Muscle of leg (tissue), 16 donors: ENCODE measurements around the gene RIN1. TPM values are rescaled to one million over a fixed set of nuclear protein-coding genes. Genes with fewer than 3 reads are reported as not detected.
"Not testable (repeated sequence)": the region's sequence is repeated elsewhere in the genome, so short reads cannot be mapped to it uniquely, and the experiment has no call there.

ENCODE experiments used
- DNase-seq: peaks from one replicate; pipeline ENCODE4 v3.0.0; 2013
- H3K27ac ChIP-seq: one replicate; pipeline ENCODE4 v1.5.1; 2013; ENCODE audit warnings: mild to moderate bottlenecking, low read length, control low read depth
- H3K27me3 ChIP-seq: one replicate; pipeline ENCODE4 v1.6.1; 2013; ENCODE audit warnings: low read length; ENCODE audit not compliant: control insufficient read depth, insufficient read depth
- H3K36me3 ChIP-seq: one replicate; pipeline ENCODE4 v1.6.1; 2013; ENCODE audit warnings: low read length; ENCODE audit not compliant: control insufficient read depth, insufficient read depth
- H3K4me1 ChIP-seq: one replicate; pipeline ENCODE4 v1.6.1; 2013; ENCODE audit warnings: low read length; ENCODE audit not compliant: control insufficient read depth, insufficient read depth
- H3K4me3 ChIP-seq: one replicate; pipeline ENCODE4 v1.5.1; 2013; ENCODE audit warnings: low read length, control low read depth
- H3K9me3 ChIP-seq: replicated peaks from 2 replicates; pipeline ENCODE4 v1.6.1; 2013; ENCODE audit warnings: low read depth, low read length; ENCODE audit not compliant: control insufficient read depth
- WGBS: methylation state at CpG from one replicate; pipeline ENCODE4 v1.1.5; 2013; ENCODE audit warnings: missing lambda C conversion rate; ENCODE audit not compliant: insufficient coverage; 5-methylcytosine and 5-hydroxymethylcytosine counted together
- long read RNA-seq, 11 donors: transcript quantifications; one replicate each; lab custom pipeline, GENCODE V29; 2026
- polyA plus RNA-seq, 8 donors: library from polyadenylated mRNA; unstranded; fragments of 120-200 nt; gene quantifications; one replicate each; pipeline versions ENCODE4 v1.2.1 to v1.2.3, GENCODE V29; 2013; ENCODE audit warnings: inconsistent platforms in 1 of 8, low replicate concordance in 1 of 8; ENCODE audit not compliant: insufficient read length in 8 of 8, insufficient read depth in 1 of 8
- total RNA-seq: library from RNA; stranded (reverse); fragments of 120-200 nt; gene quantifications from one replicate; pipeline ENCODE4 v1.2.4, GENCODE V29; 2013

The RIN1 gene, protein sequence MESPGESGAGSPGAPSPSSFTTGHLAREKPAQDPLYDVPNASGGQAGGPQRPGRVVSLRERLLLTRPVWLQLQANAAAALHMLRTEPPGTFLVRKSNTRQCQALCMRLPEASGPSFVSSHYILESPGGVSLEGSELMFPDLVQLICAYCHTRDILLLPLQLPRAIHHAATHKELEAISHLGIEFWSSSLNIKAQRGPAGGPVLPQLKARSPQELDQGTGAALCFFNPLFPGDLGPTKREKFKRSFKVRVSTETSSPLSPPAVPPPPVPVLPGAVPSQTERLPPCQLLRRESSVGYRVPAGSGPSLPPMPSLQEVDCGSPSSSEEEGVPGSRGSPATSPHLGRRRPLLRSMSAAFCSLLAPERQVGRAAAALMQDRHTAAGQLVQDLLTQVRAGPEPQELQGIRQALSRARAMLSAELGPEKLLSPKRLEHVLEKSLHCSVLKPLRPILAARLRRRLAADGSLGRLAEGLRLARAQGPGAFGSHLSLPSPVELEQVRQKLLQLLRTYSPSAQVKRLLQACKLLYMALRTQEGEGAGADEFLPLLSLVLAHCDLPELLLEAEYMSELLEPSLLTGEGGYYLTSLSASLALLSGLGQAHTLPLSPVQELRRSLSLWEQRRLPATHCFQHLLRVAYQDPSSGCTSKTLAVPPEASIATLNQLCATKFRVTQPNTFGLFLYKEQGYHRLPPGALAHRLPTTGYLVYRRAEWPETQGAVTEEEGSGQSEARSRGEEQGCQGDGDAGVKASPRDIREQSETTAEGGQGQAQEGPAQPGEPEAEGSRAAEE
- 6.0 TPM for total RNA-seq
- 1 to 10 TPM; 5.3 to 9.6 (median 7.7) TPM for polyA plus RNA-seq
- long read RNA-seq, donor 1, partial matches to known transcripts = 0 of 1 reads
- long read RNA-seq, donor 1, other reads (novel, unspliced or antisense) = 0 of 1 reads
- long read RNA-seq, donor 2 = 0 reads
- long read RNA-seq, donor 3, partial matches to known transcripts = 0 of 3 reads
- long read RNA-seq, donor 3, other reads (novel, unspliced or antisense) = 0 of 3 reads
- long read RNA-seq, donor 4, partial matches to known transcripts = 0 of 1 reads
- long read RNA-seq, donor 4, other reads (novel, unspliced or antisense) = 0 of 1 reads
- long read RNA-seq, donor 5, partial matches to known transcripts = 0 of 1 reads
- long read RNA-seq, donor 5, other reads (novel, unspliced or antisense) = 0 of 1 reads
- long read RNA-seq, donor 6, partial matches to known transcripts = 0 of 2 reads
- long read RNA-seq, donor 6, other reads (novel, unspliced or antisense) = 0 of 2 reads
- long read RNA-seq, donor 7 = 0 reads
- long read RNA-seq, donor 8, partial matches to known transcripts = 0 of 1 reads
- long read RNA-seq, donor 8, other reads (novel, unspliced or antisense) = 0 of 1 reads
- long read RNA-seq, donor 9, partial matches to known transcripts = 0 of 1 reads
- long read RNA-seq, donor 9, other reads (novel, unspliced or antisense) = 0 of 1 reads
- long read RNA-seq, donor 10, partial matches to known transcripts = 0 of 1 reads
- long read RNA-seq, donor 10, other reads (novel, unspliced or antisense) = 0 of 1 reads
- long read RNA-seq, donor 11 = 0 reads

DNA sequence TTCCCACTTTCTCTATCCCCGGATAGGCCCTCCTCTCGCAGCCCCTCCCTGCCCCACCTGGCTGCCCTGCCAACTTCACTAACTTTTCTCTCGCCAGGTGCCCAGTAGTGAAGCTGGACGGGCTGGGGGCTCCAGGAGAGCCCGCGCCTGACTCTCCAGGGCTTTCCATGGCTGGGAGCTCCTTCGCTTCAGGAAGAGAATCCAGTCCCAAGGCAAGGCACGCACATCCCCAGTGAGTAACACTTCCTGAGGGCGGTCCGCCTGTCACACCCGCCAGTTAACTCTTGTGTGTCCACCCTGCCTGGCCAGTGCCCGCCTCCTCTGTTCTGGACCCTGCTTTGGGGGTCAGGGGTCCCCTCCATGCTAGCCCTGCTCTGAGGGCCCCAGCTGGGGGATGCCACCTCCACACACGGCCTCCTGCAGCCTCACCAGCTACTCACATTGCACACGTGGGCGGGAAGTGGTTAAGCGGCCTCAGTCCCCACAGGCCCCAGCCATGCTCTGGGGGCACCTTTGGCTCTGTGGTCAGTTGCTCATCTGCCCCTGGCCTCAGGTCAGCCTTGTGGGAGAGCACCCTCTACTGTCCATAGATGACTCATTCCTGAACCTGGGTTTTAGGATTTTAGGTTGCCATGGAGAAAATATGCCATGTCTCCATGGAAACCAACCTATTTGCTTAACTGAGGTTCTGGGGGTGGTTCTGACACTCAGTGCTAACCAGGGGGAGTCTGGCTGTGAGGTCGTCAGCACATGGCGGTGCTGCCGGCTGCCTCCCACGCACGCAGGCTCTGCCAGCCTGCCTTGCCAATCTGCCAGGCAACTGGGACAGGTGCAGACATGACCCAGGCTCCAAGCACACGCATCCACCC is at the start of gene RIN1:
RIN1 (minus strand) TSS at position 201 of the 869 bp plus-strand sequence; CDS start at position 169, 32 bp downstream.
- Histone ChIP-seq H3K9me3 (no peaks in the 10 kb centered on the region), H3K36me3 (peaks cover 61% of the 10 kb centered on the region), H3K27ac (peak within 1 kb of the TSS; percentile 86), H3K4me1 (peaks cover 37% of the 10 kb centered on the region), H3K27me3 (no peaks in the 10 kb centered on the region), H3K4me3 (peak within 1 kb of the TSS; percentile 40)
- DNase-seq = peak; percentile 86
- 7% methylated on average over 20 of the region's 22 CpGs for whole genome bisulfite sequencing

DNA sequence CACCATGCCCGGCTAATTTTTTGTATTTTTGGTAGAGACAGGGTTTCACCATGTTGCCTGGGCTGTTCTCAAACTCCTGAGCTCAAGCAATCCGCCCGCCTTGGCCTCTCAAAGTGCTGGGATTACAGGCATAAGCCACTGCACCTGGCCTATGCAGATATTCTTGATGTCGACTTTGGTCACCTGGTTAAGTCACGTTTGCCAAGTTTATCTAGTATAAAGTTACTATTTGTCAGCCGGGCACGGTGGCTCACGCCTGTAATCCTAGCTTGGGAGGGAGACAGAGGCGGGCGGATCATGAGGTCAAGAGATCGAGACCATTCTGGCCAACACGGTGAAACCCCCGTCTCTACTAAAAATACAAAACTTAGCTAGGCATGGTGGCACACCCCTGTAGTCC is 48.1 kb upstream of the RIN1 start:
- not testable (repeated sequence) for H3K36me3 ChIP-seq, H3K27ac ChIP-seq, H3K27me3 ChIP-seq, H3K9me3 ChIP-seq, H3K4me1 ChIP-seq, DNase-seq, H3K4me3 ChIP-seq
- WGBS = 76% methylated on average over 4 of the region's 13 CpGs

DNA sequence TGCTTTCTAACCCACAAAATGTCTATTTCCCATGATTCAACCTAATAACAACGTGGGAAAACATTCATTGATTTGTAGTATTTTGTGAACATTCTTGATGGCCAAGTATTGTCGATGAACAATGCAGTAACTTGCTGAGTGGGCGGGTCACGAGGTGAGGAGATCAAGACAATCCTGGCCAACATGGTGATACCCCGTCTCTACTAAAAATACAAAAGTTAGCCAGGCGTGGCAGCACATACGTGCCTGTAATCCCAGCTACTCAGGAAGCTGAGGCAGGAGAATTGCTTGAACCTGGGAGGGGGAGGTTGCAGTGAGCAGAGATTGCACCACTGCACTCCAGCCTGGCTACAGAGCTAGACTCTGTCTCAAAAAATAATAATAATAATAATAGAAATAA is 44.0 kb upstream of the RIN1 start:
- H3K9me3 ChIP-seq, H3K4me3 ChIP-seq, H3K4me1 ChIP-seq, H3K36me3 ChIP-seq, H3K27ac ChIP-seq, H3K27me3 ChIP-seq, DNase-seq: not testable (repeated sequence)
- no CpG with 5 or more reads among the region's 7 CpGs for WGBS

DNA sequence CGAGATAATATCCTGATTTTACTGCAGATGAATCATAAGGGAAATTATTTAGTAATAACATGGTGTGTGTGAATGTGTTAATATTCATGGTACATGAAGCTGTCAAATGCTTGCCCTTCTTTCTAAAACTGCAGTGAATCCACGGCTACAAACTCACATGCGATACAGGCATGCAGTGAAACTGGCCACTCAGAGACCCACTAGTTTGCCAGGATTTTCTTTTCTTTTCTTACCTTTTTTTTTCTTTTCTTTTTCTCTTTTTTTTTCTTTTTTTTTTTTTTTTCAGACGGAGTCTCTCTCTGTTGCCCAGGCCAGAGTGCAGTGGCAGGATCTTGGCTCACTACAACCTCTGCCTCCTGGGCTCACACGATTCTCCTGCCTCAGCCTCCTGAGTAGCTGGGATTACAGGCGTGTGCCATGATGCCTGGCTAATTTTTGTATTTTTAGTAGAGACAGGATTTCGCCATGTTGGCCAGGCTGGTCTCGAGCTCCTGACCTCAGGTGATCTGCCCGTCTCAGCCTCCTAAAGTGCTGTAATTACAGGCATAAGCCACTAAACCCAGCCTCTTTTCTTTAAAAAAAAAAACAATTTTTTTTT is 37.6 kb upstream of the RIN1 start:
- not testable (repeated sequence) for H3K4me3 ChIP-seq, H3K9me3 ChIP-seq, H3K36me3 ChIP-seq, DNase-seq
- WGBS = 69% methylated on average over 2 of the region's 9 CpGs
- peak overlapping the region; percentile 6 for H3K27ac ChIP-seq
- peaks cover 32% of the 10 kb centered on the region for H3K27me3 ChIP-seq
- peaks cover 39% of the 10 kb centered on the region for H3K4me1 ChIP-seq

DNA sequence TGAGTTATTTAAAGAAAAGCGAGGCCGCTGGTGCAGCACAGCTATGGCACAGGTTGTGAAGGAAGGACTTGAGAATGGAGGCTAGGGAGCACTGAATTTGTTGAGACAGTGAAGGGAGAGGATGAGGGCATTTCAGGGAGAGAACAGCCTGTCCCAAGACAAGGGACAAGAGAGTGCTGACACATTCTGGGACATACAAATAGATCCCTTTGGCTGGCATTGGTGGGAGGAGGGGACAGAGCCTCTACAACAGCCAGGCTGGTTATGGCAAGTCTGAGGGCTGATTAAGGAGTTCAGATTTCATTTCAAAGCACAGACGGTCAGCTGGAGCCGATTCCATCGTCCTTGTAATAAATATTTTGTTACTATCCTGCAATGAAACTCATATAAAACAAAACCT is 37.0 kb upstream of the RIN1 start:
- WGBS = 86% methylated on average over 2 of the region's 5 CpGs
- Histone ChIP-seq H3K36me3 (peaks cover 7% of the 10 kb centered on the region), H3K27me3 (peaks cover 32% of the 10 kb centered on the region), H3K27ac (no peak overlapping the region), H3K9me3 (no peaks in the 10 kb centered on the region), H3K4me1 (peaks cover 44% of the 10 kb centered on the region), H3K4me3 (no peak overlapping the region)
- peak; percentile 43 for DNase-seq

DNA sequence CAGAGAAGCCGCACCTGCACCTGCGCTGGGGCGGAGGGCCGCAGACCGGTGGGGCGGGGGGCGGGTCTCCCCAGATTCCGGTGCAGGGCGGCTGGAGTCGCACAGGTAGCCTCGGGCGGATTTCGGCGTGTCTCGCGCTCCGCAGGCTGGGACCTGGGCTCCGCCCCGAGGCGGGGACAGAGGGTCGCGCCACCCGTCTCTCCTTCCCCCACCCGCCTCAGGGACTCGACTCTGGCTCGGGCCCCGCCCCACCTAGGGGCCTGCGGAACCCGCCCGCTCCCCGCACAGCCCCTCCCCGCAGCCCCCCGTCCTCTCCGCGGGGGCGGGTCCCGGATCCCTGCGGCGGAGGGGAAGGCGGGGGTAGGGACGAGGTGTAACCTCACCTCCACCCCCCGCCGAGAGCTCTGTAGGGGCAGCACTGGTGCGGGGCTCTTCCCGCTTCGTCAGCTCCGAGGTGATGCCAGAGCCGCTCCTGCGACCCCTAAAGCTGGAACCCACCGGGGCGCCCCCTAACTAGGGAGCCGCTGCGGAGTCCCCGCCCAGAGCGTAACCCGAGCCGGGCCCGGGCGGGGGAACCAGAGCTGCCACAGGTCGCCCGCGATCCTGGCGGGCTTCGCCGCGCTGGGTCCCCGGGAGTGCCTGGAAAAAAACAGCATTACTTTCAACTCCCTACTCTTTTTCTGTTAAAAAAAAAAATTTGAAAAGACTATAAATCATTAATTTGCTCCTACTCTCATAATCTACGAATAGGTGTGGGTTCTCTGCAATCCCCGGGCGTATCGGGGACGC is 35.6 kb upstream of the RIN1 start, which contains the start of gene SLC29A2:
SLC29A2 (minus strand) TSS at position 134 of the 789 bp plus-strand sequence. CDS start 169 bp downstream, outside the sequence.
- Histone ChIP-seq H3K27me3 (peaks cover 32% of the 10 kb centered on the region), H3K36me3 (peaks cover 20% of the 10 kb centered on the region), H3K27ac (peak within 1 kb of the TSS; percentile 88), H3K4me1 (peaks cover 47% of the 10 kb centered on the region), H3K9me3 (no peaks in the 10 kb centered on the region), H3K4me3 (peak within 1 kb of the TSS; percentile 64)
- WGBS = 0% methylated on average over 35 of the region's 72 CpGs
- peak; percentile 58 for DNase-seq

DNA sequence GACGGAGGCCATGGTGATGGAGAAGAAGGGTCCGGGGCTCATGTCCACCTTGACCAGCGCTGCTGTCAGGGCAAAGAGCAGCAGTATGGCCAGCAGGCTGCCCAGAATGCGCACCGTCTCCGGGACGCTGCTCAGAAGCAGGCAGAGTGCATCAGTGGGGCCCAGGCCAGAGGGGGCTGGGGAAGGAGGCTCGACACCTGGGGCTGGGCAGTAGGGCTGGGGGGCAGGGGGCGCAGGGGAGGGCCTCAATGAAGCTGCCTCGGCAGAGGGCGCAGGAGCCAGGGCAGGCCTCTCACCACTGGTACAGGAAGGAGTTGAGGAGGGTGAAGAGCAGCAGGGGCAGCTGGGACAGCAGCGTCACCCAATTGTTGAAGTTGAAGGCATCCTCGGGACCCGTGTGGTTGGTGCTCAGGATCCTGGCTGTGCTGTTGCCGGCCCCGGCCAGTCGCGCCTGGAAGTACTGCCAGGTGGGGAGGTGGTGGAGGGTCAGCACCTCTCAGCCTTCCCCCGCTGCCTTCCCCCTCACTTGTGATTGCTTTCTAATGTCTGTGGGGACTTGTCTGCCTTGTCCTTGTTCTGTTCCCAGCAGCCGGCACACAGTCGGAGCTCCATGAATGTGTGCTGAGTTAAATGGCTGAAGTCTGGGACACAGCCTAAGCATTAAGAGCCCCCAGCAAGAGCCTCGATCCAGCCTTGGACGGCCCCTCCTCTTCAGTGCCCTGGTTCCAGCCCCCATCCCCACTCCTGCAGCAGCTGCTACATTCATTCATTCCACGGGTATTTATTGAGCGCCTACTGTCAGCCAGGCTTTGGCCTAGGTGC is 33.0 kb upstream of the RIN1 start:
- no peak for DNase-seq
- H3K27me3 ChIP-seq = peaks cover 32% of the 10 kb centered on the region
- peak overlapping the region; percentile 76 for H3K27ac ChIP-seq
- peaks cover 28% of the 10 kb centered on the region for H3K36me3 ChIP-seq
- peaks cover 47% of the 10 kb centered on the region for H3K4me1 ChIP-seq
- 76% methylated on average over 17 of the region's 25 CpGs for WGBS
- H3K4me3 ChIP-seq = peak overlapping the region; percentile 4
- H3K9me3 ChIP-seq = no peaks in the 10 kb centered on the region
